ENCODE measurements around the gene DYNLT2B.

DNA sequence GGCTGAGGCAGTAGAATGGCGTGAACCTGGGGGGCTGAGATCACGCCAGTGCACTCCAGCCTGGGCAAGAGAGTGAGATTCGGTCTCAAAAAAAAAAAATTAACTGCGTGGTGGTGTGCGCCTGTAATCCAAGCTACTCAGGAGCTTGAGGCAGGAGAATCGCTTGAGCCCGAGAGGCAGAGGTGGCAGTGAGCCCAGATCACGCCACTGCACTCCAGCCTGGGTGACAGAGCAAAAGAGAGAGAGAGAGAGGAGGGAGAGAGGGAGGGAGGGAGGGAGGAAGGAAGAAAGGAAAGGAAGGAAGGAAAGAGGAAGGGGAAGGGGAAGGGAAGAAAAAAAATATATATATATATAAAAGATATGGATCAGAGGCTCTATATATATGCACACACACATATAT is 14.1 kb upstream of the DYNLT2B start:
- no peak for TF ChIP-seq EZH2 (IDR thresholded peaks at IDR 0.05; ENCODE audit: insufficient read depth, poor library complexity, severe bottlenecking)
- TF ChIP-seq EZH2phosphoT487 (IDR thresholded peaks at IDR 0.05; ENCODE audit: insufficient read depth, low read depth), result no peak
